ENCODE results near the gene TBC1D17. TPM values are rescaled to one million over a fixed set of nuclear protein-coding genes. Genes with fewer than 3 reads are reported as not detected.
A peak's percentile ranks its signal among the peaks of the same experiment; 100 is the strongest.

The TBC1D17 gene
- total RNA-seq, 6 experiments from 2014 or later = 12.6 to 38.1 (median 27.8) TPM

DNA sequence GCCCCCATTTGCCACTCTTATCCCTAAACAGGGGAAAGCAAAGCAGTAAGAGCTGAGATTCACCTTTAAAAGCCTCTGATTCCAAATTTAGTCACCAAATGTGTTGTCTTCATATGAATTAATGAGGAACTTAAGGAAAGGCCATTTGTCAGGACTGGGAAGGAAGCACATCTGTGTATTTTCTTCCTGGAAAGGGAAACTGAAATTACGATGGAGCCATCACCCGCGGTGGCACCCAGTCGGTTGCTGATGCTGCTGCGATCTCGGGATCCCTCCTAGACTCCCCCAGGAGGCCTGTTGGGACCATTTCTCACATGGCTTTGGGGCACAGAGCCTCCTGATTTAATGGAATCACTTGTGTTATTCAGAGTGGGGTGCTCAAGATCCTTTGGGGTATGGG, 26.6 kb downstream of the TBC1D17 start:
- H3K27me3 ChIP-seq = no peaks in the 10 kb centered on the region
- peaks cover 0 to 14% (median 5%) of the 10 kb centered on the region in 4 donors for H3K36me3 ChIP-seq
- H3K4me1 ChIP-seq = no peaks in the 10 kb centered on the region
- intact Hi-C loops (cut with DNase I) = loop anchor here in 1 of 2 donors (5.0 kb wide), 1 partner anchor 413 kb away; no protein-coding TSS in a partner anchor
- no peak for TF ChIP-seq POLR2A (IDR thresholded peaks at IDR 0.05)
- TF ChIP-seq CTCF (IDR thresholded peaks at IDR 0.05) = no peak
- no peak overlapping the region for H3K27ac ChIP-seq
- H3K4me3 ChIP-seq = no peak overlapping the region
- 50% methylated on average over 6 of the region's 6 CpGs for WGBS (ENCODE audit: insufficient coverage, low coverage, low lambda C conversion rate, missing lambda C conversion rate)
- H3K9me3 ChIP-seq = no peaks in the 10 kb centered on the region
- DNase-seq (no peak), ATAC-seq (peak in 2 of 4 donors; percentile 20 to 24)

- Histone ChIP-seq H3K4me1 (peaks cover 0 to 14% (median 6%) of the 10 kb centered on the region in 4 donors), H3K9me3 (no peaks in the 10 kb centered on the region), H3K27ac (no peak overlapping the region), H3K4me3 (no peak overlapping the region), H3K27me3 (no peaks in the 10 kb centered on the region), H3K36me3 (peaks cover 0 to 16% (median 5%) of the 10 kb centered on the region in 4 donors)
- DNase-seq (no peak), ATAC-seq (no peak)
- intact Hi-C loops (cut with DNase I) = no loop called here
- 85% methylated on average over 6 of the region's 16 CpGs for WGBS (ENCODE audit: insufficient coverage, low coverage, low lambda C conversion rate, missing lambda C conversion rate)
- TF ChIP-seq POLR2A (IDR thresholded peaks at IDR 0.05) (no peak), CTCF (IDR thresholded peaks at IDR 0.05) (no peak)
Observed at GRCh38 chr19:49906879-49907564, 29.5 kb downstream of the TBC1D17 start.

GRCh38 chr19:49907745-49908446, 30.4 kb downstream of the TBC1D17 start:
- no peaks in the 10 kb centered on the region for H3K27me3 ChIP-seq
- H3K27ac ChIP-seq = no peak overlapping the region
- no peak overlapping the region for H3K4me3 ChIP-seq
- peaks cover 0 to 14% (median 6%) of the 10 kb centered on the region in 4 donors for H3K4me1 ChIP-seq
- TF ChIP-seq POLR2A (IDR thresholded peaks at IDR 0.05) (no peak), CTCF (IDR thresholded peaks at IDR 0.05) (no peak)
- no peaks in the 10 kb centered on the region for H3K9me3 ChIP-seq
- DNase-seq (no peak), ATAC-seq (no peak)
- peaks cover 0 to 17% (median 5%) of the 10 kb centered on the region in 4 donors for H3K36me3 ChIP-seq
- intact Hi-C loops (cut with DNase I) = no loop called here
- 92% methylated on average over 10 of the region's 23 CpGs for WGBS (ENCODE audit: insufficient coverage, low coverage, low lambda C conversion rate, missing lambda C conversion rate)

GRCh38 chr19:49908480-49909420, 31.2 kb downstream of the TBC1D17 start:
- H3K36me3 ChIP-seq = peaks cover 0 to 21% (median 5%) of the 10 kb centered on the region in 4 donors

More at GRCh38 chr19:49908480-49909420, 31.2 kb downstream of the TBC1D17 start:
- no peaks in the 10 kb centered on the region for H3K27me3 ChIP-seq
- DNase-seq = no peak
- H3K4me1 ChIP-seq = peaks cover 0 to 14% (median 6%) of the 10 kb centered on the region in 4 donors
- no peaks in the 10 kb centered on the region for H3K9me3 ChIP-seq
- TF ChIP-seq POLR2A (IDR thresholded peaks at IDR 0.05) (no peak), CTCF (IDR thresholded peaks at IDR 0.05) (no peak)
- 97% methylated on average over 20 of the region's 37 CpGs for WGBS (ENCODE audit: insufficient coverage, low coverage, low lambda C conversion rate, missing lambda C conversion rate)
- H3K27ac ChIP-seq = no peak overlapping the region
- no peak for ATAC-seq
- no peak overlapping the region for H3K4me3 ChIP-seq
- intact Hi-C loops (cut with DNase I) = no loop called here
